H7 (cell line): Measurements from ENCODE around the gene KCNG4. TPM values are rescaled to one million over a fixed set of nuclear protein-coding genes. Genes with fewer than 3 reads are reported as not detected.

Experiments
- DNase-seq: peaks from one replicate; pipeline ENCODE4 v3.0.0; 2012
- H3K27me3 ChIP-seq: 2 replicates; pipeline ENCODE4 v1.6.0; 2011; ENCODE audit warnings: mild to moderate bottlenecking, low read length; ENCODE audit not compliant: control insufficient read depth, insufficient read depth
- H3K36me3 ChIP-seq: replicated peaks from 2 replicates; pipeline ENCODE4 v1.5.1; 2011; ENCODE audit warnings: low read length; ENCODE audit not compliant: control insufficient read depth, insufficient read depth
- H3K4me3 ChIP-seq: 2 replicates; pipeline ENCODE4 v1.5.1; 2011; ENCODE audit warnings: low read depth, mild to moderate bottlenecking, control low read depth, low read length, moderate library complexity; ENCODE audit not compliant: insufficient read depth
- total RNA-seq: library from RNA; depleted of rRNA; stranded (reverse); fragments of >200 nt; shearing (Covaris generic); gene quantifications from 2 replicates; pipeline ENCODE4 v1.2.3, GENCODE V29; 2014

Gene KCNG4
- total RNA-seq, 1 experiment from 2014 or later: not detected

DNA sequence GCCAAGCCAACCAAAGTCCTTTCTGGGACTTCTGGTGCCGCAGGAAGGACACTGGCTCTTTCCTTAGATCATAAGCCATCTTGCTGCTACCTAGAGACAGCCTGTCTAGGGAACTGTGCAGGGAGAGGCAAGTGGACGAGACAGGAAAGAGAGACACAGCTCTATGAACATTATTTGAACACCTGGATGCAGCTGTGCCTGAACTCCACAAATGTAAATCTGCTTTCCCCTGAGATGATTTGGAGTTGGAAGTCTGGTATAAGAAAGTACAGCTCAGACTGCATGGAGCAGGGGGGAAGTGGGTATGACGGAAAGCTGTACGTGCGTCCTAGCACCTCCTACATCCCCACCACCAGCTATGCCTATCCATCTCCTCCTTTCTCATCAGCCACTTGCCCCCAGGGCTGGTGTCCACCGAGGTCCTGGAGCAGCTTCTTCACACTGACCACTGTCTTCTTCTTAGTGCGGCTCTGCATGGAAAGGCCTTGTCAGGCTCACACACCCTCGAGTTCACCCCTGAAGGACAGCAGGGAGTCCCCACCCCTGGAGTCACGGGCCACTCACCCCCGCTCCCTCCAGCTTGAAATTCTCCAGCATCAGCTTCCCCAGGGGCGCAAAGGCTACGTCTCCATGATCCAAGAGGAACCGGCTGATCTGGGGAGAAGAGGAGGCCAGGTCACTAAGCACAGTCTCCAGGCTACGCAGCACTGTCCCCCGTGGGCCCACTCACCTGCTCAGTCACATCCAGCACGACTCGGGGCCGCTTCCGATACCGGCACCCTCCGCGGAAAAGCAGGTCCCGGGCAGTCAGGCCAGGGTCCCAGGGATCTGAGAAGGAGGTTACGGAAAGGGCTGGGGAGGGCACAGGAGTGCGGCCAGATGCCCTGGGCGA lies 56.9 kb downstream of the KCNG4 start:
- no peak overlapping the region for H3K4me3 ChIP-seq
- peaks cover 23% of the 10 kb centered on the region for H3K36me3 ChIP-seq
- peak; percentile 39 for DNase-seq
- H3K27me3 ChIP-seq: no peaks in the 10 kb centered on the region

GRCh38 chr16:84182104-84182503 lies 57.7 kb downstream of the KCNG4 start:
- H3K36me3 ChIP-seq: peaks cover 23% of the 10 kb centered on the region
- H3K4me3 ChIP-seq: no peak overlapping the region
- peak; percentile 30 for DNase-seq
- H3K27me3 ChIP-seq: no peaks in the 10 kb centered on the region

DNA sequence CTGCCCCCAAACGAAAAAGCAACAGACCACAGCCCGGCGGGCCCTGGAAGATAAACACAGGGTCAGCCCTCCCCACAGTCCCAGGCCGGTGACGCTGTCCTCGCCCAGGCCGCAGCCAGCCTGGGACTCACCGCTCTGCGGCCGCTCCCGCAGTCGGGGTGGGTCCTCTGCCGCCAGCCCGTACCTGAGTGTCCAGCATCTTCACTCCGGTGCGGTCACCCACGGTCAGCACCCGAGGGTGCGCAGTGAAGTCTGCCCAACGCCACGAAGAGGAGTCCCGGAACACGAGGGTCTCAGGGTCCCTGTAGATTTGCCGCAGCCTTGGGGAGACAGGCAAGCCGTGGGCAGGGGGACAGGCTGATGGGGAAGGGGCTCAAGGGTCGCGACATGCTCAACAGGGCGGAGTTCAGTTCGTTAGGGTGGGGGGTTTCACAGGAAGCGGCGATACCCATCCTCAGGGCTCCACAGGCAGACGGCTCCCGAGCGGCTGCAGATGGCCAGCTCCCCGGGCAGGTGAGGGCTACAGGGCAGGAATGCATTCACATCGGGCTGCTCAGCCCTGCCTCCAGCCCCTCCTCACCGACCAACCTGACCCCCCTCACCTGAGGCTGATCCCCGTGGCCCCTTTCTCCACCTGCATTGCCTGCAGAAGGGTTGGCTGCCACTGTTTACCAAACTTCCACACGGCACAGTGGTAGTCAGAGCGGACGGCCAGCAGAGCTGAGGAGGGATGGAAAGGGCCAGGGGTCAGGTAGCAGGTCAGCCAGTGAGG lies 58.5 kb downstream of the KCNG4 start:
- H3K27me3 ChIP-seq: no peaks in the 10 kb centered on the region
- peak; percentile 38 for DNase-seq
- H3K4me3 ChIP-seq: no peak overlapping the region

GRCh38 chr16:84180519-84181140 lies 59.2 kb downstream of the KCNG4 start:
- Histone ChIP-seq H3K36me3 (peaks cover 23% of the 10 kb centered on the region), H3K27me3 (no peaks in the 10 kb centered on the region), H3K4me3 (no peak overlapping the region)
- DNase-seq: peak; percentile 43

More for the DNA sequence above, 58.5 kb downstream of the KCNG4 start:
- peaks cover 23% of the 10 kb centered on the region for H3K36me3 ChIP-seq

GRCh38 chr16:84179612-84180320 lies 60.0 kb downstream of the KCNG4 start:
- peaks cover 23% of the 10 kb centered on the region for H3K36me3 ChIP-seq
- peak; percentile 44 for DNase-seq
- H3K27me3 ChIP-seq: no peaks in the 10 kb centered on the region
- H3K4me3 ChIP-seq: no peak overlapping the region

- no peak overlapping the region for H3K4me3 ChIP-seq
- H3K27me3 ChIP-seq: no peaks in the 10 kb centered on the region
- DNase-seq: peak; percentile 43
- H3K36me3 ChIP-seq: peaks cover 22% of the 10 kb centered on the region
Measured at GRCh38 chr16:84178892-84179611, 60.8 kb downstream of the KCNG4 start.

DNA sequence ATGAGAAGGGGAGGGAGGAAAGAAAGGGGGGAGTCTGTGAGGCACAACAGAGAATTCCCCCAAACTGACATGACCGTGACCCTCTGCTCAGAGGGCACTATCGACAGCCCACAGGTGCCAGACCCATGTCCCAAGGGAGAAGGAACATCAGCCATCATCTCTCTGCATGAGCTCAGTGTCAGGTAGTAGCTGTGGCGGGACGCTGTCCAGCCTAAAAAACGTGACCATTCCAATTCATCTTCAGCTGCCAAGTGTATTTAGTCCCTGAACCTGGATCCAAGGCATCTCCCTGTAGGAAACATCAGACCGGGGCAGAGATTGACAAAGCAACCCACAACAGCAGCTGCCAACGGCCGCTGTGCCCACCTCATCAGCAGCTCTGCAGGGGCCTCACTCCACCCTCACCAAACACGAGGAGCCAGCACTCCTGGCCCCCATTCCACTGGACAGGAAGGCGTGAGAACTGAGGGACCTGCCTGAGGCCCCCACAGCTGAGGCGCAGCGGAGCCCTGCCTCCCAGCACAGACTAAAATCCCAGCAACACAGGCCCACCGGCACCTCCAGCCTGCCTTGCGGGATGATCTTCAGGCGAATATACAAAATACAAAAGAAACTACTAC lies 61.6 kb downstream of the KCNG4 start:
- Histone ChIP-seq H3K4me3 (no peak overlapping the region), H3K27me3 (no peaks in the 10 kb centered on the region), H3K36me3 (peaks cover 18% of the 10 kb centered on the region)
- DNase-seq: no peak

GRCh38 chr16:84177741-84178073 lies 62.1 kb downstream of the KCNG4 start:
- no peak for DNase-seq
- peaks cover 15% of the 10 kb centered on the region for H3K36me3 ChIP-seq
- no peak overlapping the region for H3K4me3 ChIP-seq
- no peaks in the 10 kb centered on the region for H3K27me3 ChIP-seq

DNA sequence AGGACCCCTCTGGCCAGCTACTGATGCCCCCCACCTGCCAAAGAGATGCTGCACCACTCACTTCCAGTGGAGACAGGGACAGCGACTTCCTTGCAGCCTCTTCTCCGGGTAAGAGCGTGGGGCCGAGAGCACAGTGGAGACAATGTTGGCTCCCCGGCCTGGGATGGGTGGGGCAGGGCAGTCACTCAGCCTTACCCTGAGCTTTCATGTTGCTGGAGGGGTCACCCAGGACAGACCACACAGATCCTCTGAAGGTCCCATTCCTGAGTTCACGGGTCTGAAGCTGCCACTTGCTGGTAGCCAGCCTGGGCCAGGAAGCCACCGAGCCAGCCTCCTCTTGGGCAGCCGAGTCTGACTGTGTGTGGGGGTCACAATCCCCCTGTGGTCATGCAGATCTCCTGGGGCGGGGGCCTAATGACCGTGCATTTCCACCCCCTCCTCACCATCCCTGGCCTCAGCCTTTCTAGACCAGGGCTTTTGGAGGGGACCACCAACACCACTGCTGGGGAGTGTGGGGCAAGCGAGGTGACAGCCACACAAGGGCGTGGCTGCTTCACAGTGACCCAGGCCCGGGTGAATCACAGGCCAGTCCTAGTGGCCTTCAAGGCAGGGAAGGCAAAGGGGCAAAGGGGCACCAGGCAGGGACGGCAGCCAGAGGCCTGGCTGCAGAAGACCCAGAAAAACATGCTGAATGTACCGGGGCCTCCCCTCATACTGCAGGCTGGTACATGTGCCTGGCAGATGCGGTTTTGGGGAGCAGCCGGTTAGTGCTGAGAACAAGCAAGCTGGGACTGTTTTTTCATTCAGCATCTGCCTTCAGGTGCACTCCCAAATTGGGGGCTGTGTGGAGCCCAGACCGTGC lies 63.4 kb downstream of the KCNG4 start:
- no peak overlapping the region for H3K4me3 ChIP-seq
- no peaks in the 10 kb centered on the region for H3K27me3 ChIP-seq
- peaks cover 8% of the 10 kb centered on the region for H3K36me3 ChIP-seq
- peak; percentile 45 for DNase-seq

DNA sequence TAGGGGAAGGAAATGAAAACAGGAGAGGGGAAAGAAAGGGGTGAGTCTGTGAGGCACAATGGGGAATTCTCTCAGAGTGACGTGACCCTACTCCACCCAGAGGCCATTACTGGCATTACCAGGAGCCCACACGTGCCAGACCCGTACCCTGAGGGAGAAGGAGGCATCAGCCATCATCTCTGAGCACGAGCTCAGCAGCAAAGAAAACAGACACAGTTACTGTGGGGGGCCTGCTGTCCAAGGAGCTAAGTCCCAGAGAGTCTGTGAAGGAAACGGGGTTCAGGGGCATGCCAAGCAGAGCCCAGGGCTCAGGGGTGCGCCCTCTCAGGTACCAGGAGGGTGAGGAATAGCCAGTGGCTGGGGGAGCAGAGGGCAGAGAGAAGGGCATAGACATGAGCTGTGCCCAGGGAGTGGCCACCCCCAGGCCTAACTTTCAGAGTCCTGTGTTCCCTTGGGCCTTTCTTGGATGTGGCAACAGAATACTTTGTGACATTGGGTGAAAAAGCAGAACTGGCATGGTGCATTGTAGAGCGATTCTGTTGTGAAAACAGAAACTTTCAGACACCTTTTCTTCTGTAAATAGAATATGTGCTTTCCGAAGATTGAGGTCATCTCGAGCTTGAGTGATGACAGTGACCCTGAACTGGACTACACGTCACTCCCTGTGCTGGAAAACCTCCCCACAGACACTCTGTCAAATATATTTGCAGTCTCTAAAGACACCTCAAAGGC lies 64.3 kb downstream of the KCNG4 start:
- no peak overlapping the region for H3K4me3 ChIP-seq
- H3K27me3 ChIP-seq: no peaks in the 10 kb centered on the region
- peaks cover 5% of the 10 kb centered on the region; the same call in 1 of the 2 replicates for H3K36me3 ChIP-seq
- DNase-seq: peak; percentile 84

- no peak for DNase-seq
Measured at GRCh38 chr16:84174396-84174795, 65.4 kb downstream of the KCNG4 start.

GRCh38 chr16:84169765-84170310 lies 70.0 kb downstream of the KCNG4 start:
- no peak for DNase-seq
- no peaks in the 10 kb centered on the region for H3K36me3 ChIP-seq
- no peaks in the 10 kb centered on the region for H3K27me3 ChIP-seq
- no peak overlapping the region for H3K4me3 ChIP-seq

More at GRCh38 chr16:84174396-84174795, 65.4 kb downstream of the KCNG4 start:
- no peak overlapping the region for H3K4me3 ChIP-seq
- H3K27me3 ChIP-seq: no peaks in the 10 kb centered on the region
- H3K36me3 ChIP-seq: peaks cover 5% of the 10 kb centered on the region; the same call in 1 of the 2 replicates
